Naive thymus-derived CD4-positive, alpha-beta T cell (primary cell): ENCODE measurements around the gene PCDHGA1. TPM values are rescaled to one million over a fixed set of nuclear protein-coding genes. Genes with fewer than 3 reads are reported as not detected.
"Not testable (repeated sequence)": the region's sequence is repeated elsewhere in the genome, so short reads cannot be mapped to it uniquely, and the experiment has no call there.

Experiments
- ATAC-seq: fragments of 150-1000 bp; cut with Tn5 transposase; 2 replicates; pipeline ENCODE4 v1.10.0; 2021; ENCODE audit warnings: mild to moderate bottlenecking, moderate library complexity
- CTCF ChIA-PET: fragments of 350-600 bp; sonication (Branson Sonifier 250); formaldehyde crosslinking; loops from one replicate; lab custom pipeline; 2021; ENCODE audit warnings: antibody characterized with exemption; lab: Charles Lee
- POLR2A ChIA-PET: fragments of 350-600 bp; sonication (Branson Sonifier 250); formaldehyde crosslinking; loops from one replicate; lab custom pipeline; 2021; ENCODE audit warnings: antibody characterized with exemption, inconsistent platforms; lab: Charles Lee
- DNase-seq, 9 donors: peaks; one replicate each; pipeline versions ENCODE4 v3.0.0 to v3.0.0-alpha.2; 2020 to 2022; ENCODE audit warnings: mixed read lengths in 1 of 9
- H3K27ac ChIP-seq: one replicate; pipeline ENCODE4 v1.7.0; 2013; ENCODE audit warnings: mild to moderate bottlenecking, low read depth, low read length, moderate library complexity
- H3K27me3 ChIP-seq, 2 donors: one replicate each; pipeline ENCODE4 v1.7.0; 2013; ENCODE audit warnings: low read length in 2 of 2, mild to moderate bottlenecking in 2 of 2, moderate library complexity in 2 of 2; ENCODE audit not compliant: control insufficient read depth in 2 of 2, insufficient read depth in 2 of 2
- H3K36me3 ChIP-seq, 3 experiments: 1 replicate in 2 of 3; 2 replicates in 1 of 3; pipeline ENCODE4 v1.7.0; 2013; ENCODE audit warnings: low read length in 3 of 3, mild to moderate bottlenecking in 3 of 3, moderate library complexity in 1 of 3; ENCODE audit not compliant: insufficient read depth in 3 of 3, control insufficient read depth in 2 of 3
- H3K4me1 ChIP-seq, 2 donors: one replicate each; pipeline ENCODE4 v1.7.0; 2013; ENCODE audit warnings: low read length in 2 of 2, mild to moderate bottlenecking in 2 of 2, moderate library complexity in 1 of 2; ENCODE audit not compliant: control insufficient read depth in 2 of 2, insufficient read depth in 2 of 2
- H3K4me3 ChIP-seq: 2 replicates; pipeline ENCODE4 v1.7.0; 2013; ENCODE audit warnings: mild to moderate bottlenecking, low read length
- H3K9me3 ChIP-seq, 3 experiments: 1 replicate in 2 of 3; 2 replicates in 1 of 3; pipeline ENCODE4 v1.7.0; 2013; ENCODE audit warnings: low read length in 3 of 3; ENCODE audit not compliant: control insufficient read depth in 2 of 3
- H3K27ac Mint-ChIP-seq, 9 donors: one replicate each; pipeline ENCODE4 v1.8.0; 2020 to 2022; ENCODE audit warnings: mixed read lengths in 9 of 9, mild to moderate bottlenecking in 8 of 9, moderate library complexity in 5 of 9, inconsistent platforms in 2 of 9
- H3K27me3 Mint-ChIP-seq, 5 donors: one replicate each; pipeline ENCODE4 v1.8.0; 2021 to 2022; ENCODE audit warnings: mixed read lengths in 5 of 5, mild to moderate bottlenecking in 1 of 5
- H3K36me3 Mint-ChIP-seq, 5 donors: one replicate each; pipeline ENCODE4 v1.8.0; 2020 to 2022; ENCODE audit warnings: mixed read lengths in 5 of 5, mild to moderate bottlenecking in 3 of 5, inconsistent platforms in 1 of 5
- H3K4me1 Mint-ChIP-seq, 7 donors: one replicate each; pipeline ENCODE4 v1.8.0; 2020 to 2022; ENCODE audit warnings: mixed read lengths in 7 of 7, mild to moderate bottlenecking in 3 of 7, inconsistent platforms in 1 of 7
- H3K4me3 Mint-ChIP-seq, 10 donors: one replicate each; pipeline ENCODE4 v1.8.0; 2020 to 2022; ENCODE audit warnings: mild to moderate bottlenecking in 10 of 10, mixed read lengths in 10 of 10, moderate library complexity in 6 of 10, inconsistent platforms in 2 of 10
- H3K9me3 Mint-ChIP-seq, 11 donors: one replicate each; pipeline ENCODE4 v1.8.0; 2020 to 2022; ENCODE audit warnings: mixed read lengths in 11 of 11, mild to moderate bottlenecking in 4 of 11, inconsistent platforms in 1 of 11, moderate library complexity in 1 of 11
- intact Hi-C, 2 donors: fragments of 100-400 bp; cut with micrococcal nuclease; formaldehyde crosslinking; loops; one replicate each; pipeline ENCODE4 v1.15.1; 2023
- polyA plus RNA-seq, 2 donors: library from polyadenylated mRNA; unstranded; fragments of 300-500 nt; fragmentation: Illumina TruSeq; gene quantifications; one replicate each; pipeline ENCODE4 v1.2.3, GENCODE V29; 2021
- total RNA-seq, 6 experiments: library from RNA in 5 of 6; stranded (reverse) in 5 of 6; gene quantifications; 1 replicate in 5 of 6; 2 replicates in 1 of 6; pipeline ENCODE4 v1.2.3 and lab custom pipeline; 2021 to 2026

The PCDHGA1 gene
- total and polyA plus RNA-seq, 7 experiments from 2014 or later: 0.08 to 0.54 (median 0.17) TPM; not detected in 2

GRCh38 chr5:141387557-141388311 is 57.4 kb downstream of the PCDHGA1 start, which contains the start of gene PCDHGB4:
PCDHGB4 (plus strand) TSS chr5:141387698; CDS start chr5:141387885, 187 bp downstream.
- ATAC-seq (peak; percentile 74), DNase-seq (peak in 3 of 9 donors; percentile 8 to 24 (median 8))
- intact Hi-C loops, CTCF ChIA-PET, H3K27ac Mint-ChIP-seq, H3K4me1 Mint-ChIP-seq, H3K4me1 ChIP-seq, H3K4me3 ChIP-seq, H3K27ac ChIP-seq, POLR2A ChIA-PET, H3K36me3 ChIP-seq: not testable (repeated sequence)
- peaks cover 0 to 45% (median 0%) of the 10 kb centered on the region in 3 experiments for H3K9me3 ChIP-seq
- peak within 1 kb of the TSS in 9 of 10 donors; percentile 19 to 68 (median 50) for H3K4me3 Mint-ChIP-seq
- H3K27me3 ChIP-seq: peaks cover 4 to 16% of the 10 kb centered on the region in 2 donors
- H3K9me3 Mint-ChIP-seq: peaks cover 0 to 90% (median 56%) of the 10 kb centered on the region in 11 donors
- H3K27me3 Mint-ChIP-seq: peaks cover 36 to 85% (median 81%) of the 10 kb centered on the region in 5 donors
- peaks cover 5 to 31% (median 10%) of the 10 kb centered on the region in 5 donors for H3K36me3 Mint-ChIP-seq

GRCh38 chr5:141388661-141389060 is 58.3 kb downstream of the PCDHGA1 start:
- Histone ChIP-seq H3K9me3 (peaks cover 0 to 45% (median 0%) of the 10 kb centered on the region in 3 experiments), H3K27me3 (peaks cover 4 to 14% of the 10 kb centered on the region in 2 donors), H3K4me1 (no peaks in the 10 kb centered on the region), H3K27ac (no peak overlapping the region), H3K36me3 (no peaks in the 10 kb centered on the region), H3K4me3 (no peak overlapping the region)
- DNase-seq: no peak
- CTCF ChIA-PET: no interaction called here
- peak overlapping the region in 1 of 10 donors; percentile 27 for H3K4me3 Mint-ChIP-seq
- peaks cover 5 to 35% (median 10%) of the 10 kb centered on the region in 5 donors for H3K36me3 Mint-ChIP-seq
- H3K4me1 Mint-ChIP-seq: peaks cover 0 to 3% (median 0%) of the 10 kb centered on the region in 7 donors
- ATAC-seq: no peak
- H3K9me3 Mint-ChIP-seq: peaks cover 0 to 90% (median 57%) of the 10 kb centered on the region in 11 donors
- H3K27me3 Mint-ChIP-seq: peaks cover 29 to 85% (median 79%) of the 10 kb centered on the region in 5 donors
- H3K27ac Mint-ChIP-seq: no peak overlapping the region
- intact Hi-C loops: no loop called here
- POLR2A ChIA-PET: no interaction called here

- H3K9me3 ChIP-seq: peaks cover 0 to 45% (median 0%) of the 10 kb centered on the region in 3 experiments
- H3K27me3 ChIP-seq: peaks cover 4 to 14% of the 10 kb centered on the region in 2 donors
Measured at GRCh38 chr5:141389153-141390042, 59.1 kb downstream of the PCDHGA1 start.

GRCh38 chr5:141392429-141393198 is 62.3 kb downstream of the PCDHGA1 start, which contains the start of gene PCDHGA8:
PCDHGA8 (plus strand) TSS chr5:141392633; CDS start chr5:141392814, 181 bp downstream.
- POLR2A ChIA-PET: no interaction called here
- H3K9me3 ChIP-seq: peaks cover 0 to 39% (median 0%) of the 10 kb centered on the region in 3 experiments
- DNase-seq (no peak), ATAC-seq (no peak)
- no peaks in the 10 kb centered on the region for H3K4me1 ChIP-seq
- H3K4me1 Mint-ChIP-seq: peaks cover 0 to 3% (median 0%) of the 10 kb centered on the region in 7 donors
- intact Hi-C loops: no loop called here
- H3K4me3 Mint-ChIP-seq: peak within 1 kb of the TSS in 3 of 10 donors; percentile 2 to 64 (median 25)
- CTCF ChIA-PET: no interaction called here
- H3K27me3 ChIP-seq: peaks cover 4 to 12% of the 10 kb centered on the region in 2 donors
- peak within 1 kb of the TSS in 1 of 9 donors; percentile 6 for H3K27ac Mint-ChIP-seq
- no peak within 1 kb of the TSS for H3K4me3 ChIP-seq
- H3K36me3 Mint-ChIP-seq: peaks cover 3 to 30% (median 10%) of the 10 kb centered on the region in 5 donors
- H3K36me3 ChIP-seq: no peaks in the 10 kb centered on the region
- H3K27ac ChIP-seq: no peak within 1 kb of the TSS
- H3K27me3 Mint-ChIP-seq: peaks cover 31 to 82% (median 75%) of the 10 kb centered on the region in 5 donors
- peaks cover 0 to 88% (median 53%) of the 10 kb centered on the region in 11 donors for H3K9me3 Mint-ChIP-seq

More at GRCh38 chr5:141389153-141390042, 59.1 kb downstream of the PCDHGA1 start:
- Histone ChIP-seq H3K36me3 (no peaks in the 10 kb centered on the region), H3K27ac (no peak overlapping the region), H3K4me1 (no peaks in the 10 kb centered on the region), H3K4me3 (no peak overlapping the region)
- Mint-ChIP-seq H3K27ac (peak overlapping the region in 2 of 9 donors; percentile 55 to 77), H3K4me3 (peak overlapping the region in 2 of 10 donors; percentile 10 to 13), H3K27me3 (peaks cover 30 to 85% (median 78%) of the 10 kb centered on the region in 5 donors), H3K4me1 (peaks cover 0 to 3% (median 0%) of the 10 kb centered on the region in 7 donors), H3K9me3 (peaks cover 0 to 90% (median 60%) of the 10 kb centered on the region in 11 donors), H3K36me3 (peaks cover 5 to 41% (median 10%) of the 10 kb centered on the region in 5 donors)
- ATAC-seq (no peak), DNase-seq (no peak)
- CTCF ChIA-PET: interaction anchor here (1.0 kb wide), 1 partner anchor 28 kb away, joined by 3 read pairs; the partner anchor contains the start of gene PCDHGB7
- intact Hi-C loops: no loop called here
- POLR2A ChIA-PET: no interaction called here

- Mint-ChIP-seq H3K9me3 (peaks cover 0 to 87% (median 51%) of the 10 kb centered on the region in 11 donors), H3K27me3 (peaks cover 30 to 84% (median 74%) of the 10 kb centered on the region in 5 donors), H3K27ac (peak overlapping the region in 1 of 9 donors; percentile 6), H3K4me1 (peaks cover 0 to 3% (median 0%) of the 10 kb centered on the region in 7 donors), H3K36me3 (peaks cover 3 to 29% (median 10%) of the 10 kb centered on the region in 5 donors), H3K4me3 (no peak overlapping the region)
- ChIA-PET POLR2A (no interaction called here), CTCF (no interaction called here)
- Histone ChIP-seq H3K36me3 (no peaks in the 10 kb centered on the region), H3K9me3 (peaks cover 0 to 38% (median 0%) of the 10 kb centered on the region in 3 experiments), H3K27ac (no peak overlapping the region), H3K27me3 (peaks cover 4 to 12% of the 10 kb centered on the region in 2 donors), H3K4me1 (no peaks in the 10 kb centered on the region), H3K4me3 (no peak overlapping the region)
- DNase-seq: no peak
- intact Hi-C loops: no loop called here
- ATAC-seq: no peak
Measured at GRCh38 chr5:141393267-141393666, 63.0 kb downstream of the PCDHGA1 start.
